ENCODE measurements around the gene CD300C.

DNA sequence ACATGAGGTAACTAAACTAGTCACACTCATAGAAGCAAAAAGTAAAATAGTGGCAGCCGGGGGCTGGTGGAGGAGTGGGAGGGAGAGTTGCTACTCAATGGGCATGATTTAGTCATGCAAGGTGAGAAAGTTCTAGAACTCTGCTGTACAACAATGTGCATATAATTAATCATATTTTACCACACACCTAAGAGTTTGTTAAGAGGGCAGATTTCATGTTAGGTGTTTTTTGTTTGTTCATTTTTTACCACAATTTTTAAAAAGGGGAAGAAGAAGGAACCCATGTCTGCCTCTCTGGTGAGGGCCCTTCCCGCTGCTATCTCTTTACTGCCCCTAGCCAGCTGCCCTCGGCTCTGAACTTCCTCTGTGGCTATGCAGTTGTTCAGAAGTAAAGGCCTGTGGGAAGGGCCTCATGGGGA, 25.9 kb downstream of the CD300C start:
- no peak for TF ChIP-seq EZH2phosphoT487 (IDR thresholded peaks at IDR 0.05; ENCODE audit: insufficient read depth, low read depth)
- TF ChIP-seq EZH2 (IDR thresholded peaks at IDR 0.05; ENCODE audit: insufficient read depth, poor library complexity, severe bottlenecking) = no peak
